Inflammatory macrophage (primary cell): Measurements from ENCODE around the gene GRHPR.
"Not testable (repeated sequence)": the region's sequence is repeated elsewhere in the genome, so short reads cannot be mapped to it uniquely, and the experiment has no call there.

ENCODE experiments used
- DNase-seq, 2 donors: peaks; one replicate each; pipeline ENCODE4 v3.0.0-alpha.2; 2020 to 2022

GRHPR gene

DNA sequence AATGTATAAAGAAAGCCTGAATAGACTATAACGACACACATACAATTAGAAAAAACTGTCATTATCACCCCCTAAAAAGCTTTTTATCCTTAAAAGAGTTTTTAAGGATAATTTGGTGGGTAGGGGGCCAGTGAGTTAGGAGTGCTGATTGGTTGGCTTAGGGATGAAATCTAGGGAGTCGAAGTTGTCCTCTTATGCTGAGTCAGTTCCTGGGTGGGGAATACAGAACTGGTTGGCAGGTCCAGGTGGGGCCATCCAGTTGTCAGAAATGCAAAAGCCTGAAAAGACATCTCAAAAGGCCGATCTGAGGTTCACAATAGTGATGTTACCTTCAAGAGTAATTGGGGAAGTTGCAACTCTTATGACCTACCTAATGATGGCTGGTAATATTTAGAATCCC lies 29.1 kb downstream of the GRHPR start:
- DNase-seq: no peak

DNA sequence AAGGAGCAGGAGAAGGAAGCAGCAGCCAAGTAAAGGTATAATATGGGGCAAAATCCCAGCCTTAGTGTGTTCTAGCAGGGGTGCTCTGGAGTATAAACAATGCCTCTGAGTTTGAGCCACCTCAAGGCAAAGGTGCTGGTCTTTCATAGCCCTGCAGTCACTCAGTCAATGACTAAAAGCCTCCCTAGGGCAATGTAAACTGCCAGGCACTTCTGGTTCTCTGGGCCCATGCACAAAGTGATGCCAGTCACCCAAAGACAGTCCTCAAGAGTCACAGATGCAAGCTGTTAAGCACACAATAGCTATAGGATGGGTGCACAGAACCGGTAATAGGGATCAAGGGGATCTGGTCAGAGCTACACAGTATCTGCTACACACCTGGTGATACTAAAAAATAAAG lies 30.1 kb downstream of the GRHPR start:
- no peak for DNase-seq

GRCh38 chr9:37453827-37454226 lies 31.3 kb downstream of the GRHPR start:
- DNase-seq: no peak

DNA sequence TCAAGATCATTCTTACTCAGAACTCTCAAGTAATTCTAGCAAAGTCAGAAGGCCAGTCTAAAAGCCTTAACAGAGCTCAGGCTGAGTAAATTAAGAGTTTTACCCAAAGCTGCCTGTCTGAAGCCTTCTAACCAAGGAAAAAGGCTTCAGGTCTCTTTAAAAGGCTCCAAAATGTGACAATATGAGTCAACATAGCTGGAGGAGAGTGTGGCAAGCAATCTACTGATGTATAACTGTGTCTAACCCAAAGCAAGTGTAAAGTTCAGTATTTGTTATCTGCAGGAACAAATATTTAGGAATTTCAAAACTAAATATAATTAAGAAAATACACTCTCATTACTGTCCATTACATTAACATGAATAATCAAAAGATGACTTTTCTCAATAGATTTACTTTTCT lies 31.7 kb downstream of the GRHPR start:
- DNase-seq: no peak

DNA sequence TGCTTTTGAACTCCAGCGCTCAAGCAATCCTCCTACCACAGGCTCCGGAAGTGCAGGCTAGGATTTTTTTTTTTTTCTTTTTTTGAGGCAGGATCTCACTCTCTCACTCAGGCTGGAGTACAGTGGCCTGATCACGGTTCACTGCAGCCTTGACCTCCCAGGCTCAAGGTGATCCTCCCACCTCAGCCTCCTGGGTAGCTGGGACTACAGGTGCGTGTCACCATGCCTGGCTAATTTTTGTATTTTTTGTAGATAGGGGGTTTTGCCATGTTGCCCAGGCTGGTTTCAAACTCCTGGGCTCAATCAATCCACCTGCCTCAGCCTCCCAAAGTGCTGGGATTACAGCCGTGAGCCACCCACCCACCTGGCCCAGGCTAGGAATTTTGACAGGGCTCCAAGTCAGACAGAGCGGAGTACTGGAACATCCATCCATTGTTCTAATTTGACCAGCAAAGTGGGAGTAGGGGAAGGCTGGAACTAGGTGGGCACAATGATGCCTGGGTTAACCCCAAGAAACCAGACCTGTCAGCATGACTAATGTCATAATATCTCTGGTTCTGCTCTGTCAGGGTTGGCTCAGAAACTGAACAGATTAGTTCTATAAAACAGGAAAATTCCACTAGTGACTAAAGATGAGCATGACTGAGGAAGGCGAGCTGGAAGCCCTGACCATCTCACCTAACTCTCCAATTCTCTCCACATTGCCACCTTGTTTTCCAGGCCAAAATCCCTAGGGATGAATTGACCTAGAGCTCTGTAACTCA lies 33.6 kb downstream of the GRHPR start:
- DNase-seq: no peak

- no peak for DNase-seq
Measured at GRCh38 chr9:37456817-37457216, 34.3 kb downstream of the GRHPR start.

- no peak for DNase-seq
Measured at GRCh38 chr9:37464006-37464405, 41.5 kb downstream of the GRHPR start.

DNA sequence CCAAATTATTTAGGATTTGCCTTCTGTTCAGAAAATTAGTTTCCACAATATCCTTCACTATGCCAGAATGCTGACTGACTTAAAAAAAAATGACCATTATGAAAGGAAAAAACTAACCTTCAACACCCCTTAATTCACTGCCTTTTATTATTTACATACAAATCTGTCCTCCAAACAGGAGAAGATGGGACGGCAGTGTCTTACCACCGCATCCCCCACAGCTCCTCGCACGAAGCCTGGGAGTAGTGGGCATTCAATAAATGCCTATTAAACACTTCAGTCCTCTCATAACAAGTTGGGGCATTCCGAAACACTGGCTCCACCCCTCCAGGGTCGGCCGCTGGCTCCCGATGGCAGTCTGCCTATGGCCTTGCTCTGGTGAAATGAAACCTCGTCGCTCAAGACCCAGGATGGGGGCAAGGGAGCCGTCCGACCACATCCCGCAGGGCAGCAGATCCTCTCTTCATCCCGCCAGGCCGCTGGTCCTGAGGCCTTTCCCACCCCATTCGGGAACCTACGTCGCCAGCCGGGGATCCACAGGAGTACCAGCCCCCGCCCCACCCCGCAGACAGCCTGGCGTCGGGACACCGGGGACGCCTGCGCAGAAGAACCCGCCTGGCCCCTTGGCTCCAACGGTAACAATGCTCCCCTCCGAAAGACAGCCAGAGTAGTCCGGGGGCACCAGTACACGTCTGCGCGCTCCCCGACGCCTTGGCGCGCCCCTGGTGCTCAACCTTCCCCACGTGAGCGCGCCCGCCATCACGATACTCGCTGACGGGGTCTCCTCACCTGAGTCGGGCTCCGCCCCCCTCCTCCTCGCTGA lies 42.1 kb downstream of the GRHPR start:
- peak; percentile 17 to 50 for DNase-seq

DNA sequence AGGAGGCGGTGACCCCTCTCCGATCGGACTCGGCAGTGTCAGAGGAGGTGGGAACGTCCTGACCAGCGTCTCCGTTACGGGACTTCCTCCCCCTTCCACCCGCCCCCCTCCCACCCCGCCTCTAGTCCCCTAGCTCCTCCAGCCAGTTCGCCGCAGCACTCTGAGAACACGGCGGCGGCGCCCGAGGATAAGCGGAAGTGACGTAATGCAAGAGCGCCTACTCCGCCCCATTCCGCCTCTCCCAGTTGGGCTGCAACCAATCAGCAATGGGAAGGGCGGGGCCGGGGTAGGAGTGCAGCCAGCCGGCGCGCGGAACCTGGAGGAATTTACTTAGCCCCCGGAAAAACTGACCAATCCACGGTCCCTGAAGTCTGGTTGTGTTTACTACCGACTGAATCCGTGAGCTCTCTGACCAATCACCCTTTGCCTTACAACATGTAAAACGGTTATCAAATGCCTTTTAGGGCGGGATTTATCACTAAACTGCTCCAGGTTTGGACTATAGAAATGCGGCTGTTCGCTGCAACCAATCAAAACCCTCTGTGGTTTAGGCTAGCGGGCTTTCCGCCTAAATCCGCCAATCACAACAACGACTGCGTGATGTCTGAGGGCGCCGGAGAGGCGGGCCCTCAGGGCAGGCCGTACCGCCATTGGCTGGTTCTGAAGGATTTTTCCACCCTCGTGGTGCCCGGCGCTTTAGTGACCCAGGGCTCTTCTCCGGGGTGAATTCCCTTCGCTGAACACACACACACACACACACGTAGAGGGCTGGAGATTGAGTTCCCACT lies 42.9 kb downstream of the GRHPR start, which contains the start of gene ZBTB5:
TSS of gene ZBTB5 (minus strand) at position 202 of the 788 bp plus-strand sequence. CDS start 22,899 bp downstream, outside the sequence.
- DNase-seq: peak; percentile 100

GRCh38 chr9:37466037-37466709 lies 43.7 kb downstream of the GRHPR start:
- DNase-seq: peak; percentile 24 to 34

DNA sequence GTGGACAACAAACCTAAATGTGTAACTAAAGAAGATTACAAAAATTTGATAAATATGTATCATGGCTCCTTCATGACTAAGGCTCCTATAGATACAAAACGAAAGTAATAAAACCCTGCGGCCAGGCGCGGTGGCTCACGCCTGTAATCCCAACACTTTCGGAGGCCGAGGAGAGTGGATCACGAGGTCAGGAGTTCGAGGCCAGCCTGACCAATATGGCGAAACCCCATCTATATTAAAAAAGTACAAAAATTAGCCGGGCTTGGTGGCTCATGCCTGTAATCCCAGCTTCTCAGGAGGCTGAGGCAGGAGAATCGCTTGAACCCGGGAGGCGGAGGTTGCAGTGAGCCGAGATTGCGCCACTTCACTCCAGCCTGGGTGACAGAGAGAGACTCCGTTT lies 45.0 kb downstream of the GRHPR start:
- DNase-seq: not testable (repeated sequence)

GRCh38 chr9:37468620-37469019 lies 46.1 kb downstream of the GRHPR start:
- DNase-seq: no peak

DNA sequence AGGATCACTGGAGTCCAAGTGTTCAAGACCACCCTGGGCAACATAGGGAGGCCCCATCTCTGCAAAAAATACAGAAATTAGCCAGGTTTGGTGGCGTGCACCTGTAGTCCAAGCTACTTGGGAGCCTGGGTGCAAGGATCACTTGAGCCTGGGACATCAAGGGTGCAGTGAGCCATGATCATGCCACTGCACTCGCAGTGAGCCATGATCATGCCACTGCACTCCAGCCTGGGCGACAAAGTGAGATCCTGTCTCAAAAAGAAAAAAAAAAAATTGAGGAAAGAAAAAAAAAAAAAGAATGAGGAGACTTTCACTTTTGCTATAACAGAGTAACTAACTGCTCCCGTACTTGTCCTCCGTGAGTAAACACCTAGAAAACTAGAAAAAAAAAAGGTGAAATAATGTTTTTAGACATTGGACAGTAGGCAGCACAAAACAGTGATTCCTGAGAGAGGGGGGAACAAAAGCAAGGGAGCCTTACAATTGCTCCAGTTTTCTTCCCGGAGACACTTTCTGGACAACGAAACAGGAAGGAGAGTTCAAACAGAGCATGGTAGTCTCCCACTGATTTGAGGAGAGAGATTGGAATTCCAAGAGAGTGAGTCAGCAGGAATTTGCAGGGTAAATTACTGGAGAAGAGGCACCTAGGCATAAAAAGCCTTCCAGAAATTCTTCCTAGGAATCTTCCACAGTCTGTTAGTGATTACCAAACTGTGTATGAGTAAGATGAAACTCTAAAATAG lies 49.6 kb downstream of the GRHPR start:
- peak in 1 of 2 donors; percentile 17 for DNase-seq

DNA sequence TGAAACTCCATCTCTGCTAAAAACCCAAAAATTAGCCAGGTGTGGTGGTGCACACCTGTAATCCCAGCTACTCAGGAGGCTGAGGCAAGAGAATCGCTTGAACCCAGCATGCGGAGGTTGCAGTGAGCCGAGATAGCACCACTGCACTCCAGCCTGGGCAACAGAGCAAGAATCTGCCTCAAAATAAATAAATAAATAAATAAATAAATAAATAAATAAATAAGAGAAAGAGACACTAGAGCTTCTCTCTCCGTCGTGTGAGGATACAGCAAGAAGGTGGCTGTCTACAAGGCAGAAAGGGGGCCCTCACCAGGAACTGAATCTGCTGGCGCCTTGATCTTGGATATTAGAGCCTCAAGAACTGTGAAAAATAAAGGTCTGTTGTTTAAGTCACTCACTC lies 51.5 kb downstream of the GRHPR start:
- not testable (repeated sequence) for DNase-seq

- DNase-seq: no peak
Measured at GRCh38 chr9:37474438-37474837, 51.9 kb downstream of the GRHPR start.

DNA sequence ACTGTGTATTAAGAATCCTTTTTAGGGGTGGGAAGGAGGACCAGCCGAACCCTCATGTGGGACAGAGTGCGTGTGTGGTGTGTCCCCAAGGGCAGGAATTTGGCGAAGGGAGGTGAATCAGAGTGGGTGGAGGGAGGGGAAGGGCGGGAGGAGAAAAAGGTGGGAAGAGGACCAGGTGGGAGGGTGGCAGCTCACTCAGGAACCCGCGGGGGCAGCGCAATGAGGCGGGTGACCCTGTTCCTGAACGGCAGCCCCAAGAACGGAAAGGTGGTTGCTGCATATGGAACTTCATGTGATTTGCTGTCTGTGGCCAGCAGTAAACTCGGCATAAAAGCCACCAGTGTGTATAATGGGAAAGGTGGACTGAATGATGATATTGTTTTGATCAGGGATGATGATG lies 54.4 kb downstream of the GRHPR start:
- no peak for DNase-seq

GRCh38 chr9:37477443-37477842 lies 54.9 kb downstream of the GRHPR start:
- DNase-seq: not testable (repeated sequence)

DNA sequence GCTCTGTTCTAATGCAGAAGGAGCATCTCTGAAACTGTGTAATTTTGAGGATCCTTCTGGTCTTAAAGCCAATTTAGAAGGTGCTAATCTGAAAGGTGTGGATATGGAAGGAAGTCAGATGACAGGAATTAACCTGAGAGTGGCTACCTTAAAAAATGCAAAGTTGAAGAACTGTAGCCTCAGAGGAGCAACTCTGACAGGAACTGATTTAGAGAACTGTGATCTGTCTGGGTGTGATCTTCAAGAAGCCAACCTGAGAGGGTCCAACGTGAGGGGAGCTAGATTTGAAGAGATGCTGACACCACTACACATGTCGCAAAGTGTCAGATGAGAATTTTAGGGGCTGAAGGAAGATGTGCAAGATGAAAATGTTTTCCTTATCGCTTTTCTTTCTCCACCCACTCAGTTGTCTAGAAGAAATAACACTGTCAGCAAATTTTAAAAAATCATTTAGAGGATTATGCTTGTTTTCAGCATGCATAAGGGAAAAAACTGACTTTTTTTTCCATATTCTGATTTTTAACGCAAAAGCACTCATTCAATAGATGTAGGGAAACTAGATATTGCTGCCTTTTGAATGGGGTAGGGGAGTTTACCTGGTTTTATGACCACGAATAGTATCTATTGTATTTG lies 55.6 kb downstream of the GRHPR start:
- DNase-seq: not testable (repeated sequence)

GRCh38 chr9:37480759-37481158 lies 58.3 kb downstream of the GRHPR start:
- no peak for DNase-seq

DNA sequence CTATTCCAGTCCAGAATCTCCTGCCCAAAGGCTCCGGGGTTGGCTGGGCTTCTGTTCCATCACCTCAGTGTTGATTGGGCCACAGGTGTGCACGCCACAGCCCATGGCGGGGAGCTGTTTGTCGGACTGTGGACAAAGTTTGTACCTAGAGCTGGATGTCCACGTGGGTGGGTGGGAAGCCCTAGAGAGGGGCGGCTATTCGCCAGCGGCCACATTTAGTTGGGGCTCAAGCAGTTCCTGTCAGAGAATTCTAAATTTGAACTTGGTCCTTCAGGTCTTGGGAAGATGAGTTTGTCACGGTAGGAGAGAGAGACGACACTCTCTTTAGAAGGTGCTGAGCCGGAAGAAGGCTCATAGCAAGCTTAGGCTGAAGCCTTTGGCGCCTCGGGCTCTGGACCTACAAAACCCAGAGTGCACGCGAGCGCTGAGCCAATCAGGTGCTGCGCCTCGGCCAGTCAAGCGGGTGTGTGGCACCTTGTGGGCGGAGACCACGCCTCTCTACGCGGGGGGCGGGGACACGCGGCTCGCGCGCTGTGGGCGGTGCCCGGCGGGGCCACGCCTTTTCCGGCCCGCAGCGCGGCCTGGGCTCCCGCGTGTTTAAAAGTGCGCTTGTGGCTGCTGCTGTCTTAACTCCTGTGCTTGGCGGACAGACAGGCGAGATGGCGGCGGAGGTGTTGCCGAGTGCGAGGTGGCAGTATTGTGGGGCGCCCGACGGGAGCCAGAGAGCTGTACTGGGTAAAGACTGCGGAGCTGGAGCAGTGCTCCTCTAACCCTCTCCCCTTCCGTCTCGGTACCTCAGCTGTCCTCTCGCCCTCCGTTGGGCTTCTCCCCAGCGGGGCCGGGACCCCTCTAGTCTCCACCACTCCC lies 63.1 kb downstream of the GRHPR start, which contains the start of gene POLR1E:
TSS of gene POLR1E (plus strand) at position 560 of the 867 bp plus-strand sequence. CDS start at position 660, 100 bp downstream.
- peak; percentile 96 to 97 for DNase-seq
